Right atrium auricular region (tissue), 2 donors: Measurements from ENCODE around the gene CCM2L. TPM values are rescaled to one million over a fixed set of nuclear protein-coding genes. Genes with fewer than 3 reads are reported as not detected.

Source experiments
- DNase-seq: peaks from one replicate; pipeline ENCODE4 v3.0.0-alpha.2; 2019; ENCODE audit warnings: low spot score
- H3K27ac ChIP-seq, 2 donors: fragments of 200-600 bp; sonication (generic); 1 replicate in 1 of 2; 2 replicates in 1 of 2; pipeline ENCODE4 v1.5.1; 2016 to 2019
- H3K27me3 ChIP-seq, 2 donors: fragments of 200-600 bp; sonication (generic); one replicate each; pipeline versions ENCODE4 v1.5.1 to v1.6.0; 2017 to 2019
- H3K36me3 ChIP-seq: fragments of 200-600 bp; sonication (generic); one replicate; pipeline ENCODE4 v1.5.1; 2016
- H3K4me1 ChIP-seq, 2 donors: fragments of 200-600 bp; sonication (generic); one replicate each; pipeline versions ENCODE4 v1.5.1 to v1.6.0; 2017 to 2019
- H3K4me3 ChIP-seq, 2 donors: fragments of 200-600 bp; sonication (generic); 1 replicate in 1 of 2; 2 replicates in 1 of 2; pipeline ENCODE4 v1.5.1; 2017 to 2019; ENCODE audit warnings: mild to moderate bottlenecking in 1 of 2, moderate library complexity in 1 of 2
- H3K9me3 ChIP-seq, 2 donors: fragments of 200-600 bp; sonication (generic); one replicate each; pipeline ENCODE4 v1.5.1; 2019
- total RNA-seq, 2 donors: library from RNA; depleted of rRNA; stranded (reverse); fragments of >200 nt; gene quantifications; one replicate each; pipeline ENCODE4 v1.1.0, GENCODE V29; 2016
- TF ChIP-seq, protein P1 (sequence below), 2 donors: fragments of 200-600 bp; sonication (generic); IDR thresholded peaks; one replicate each; pipeline ENCODE4 v1.5.1; 2019; ENCODE audit warnings: antibody characterized with exemption in 2 of 2

The CCM2L gene
- total RNA-seq, 2 donors from 2014 or later: 6.0 to 8.1 TPM

DNA sequence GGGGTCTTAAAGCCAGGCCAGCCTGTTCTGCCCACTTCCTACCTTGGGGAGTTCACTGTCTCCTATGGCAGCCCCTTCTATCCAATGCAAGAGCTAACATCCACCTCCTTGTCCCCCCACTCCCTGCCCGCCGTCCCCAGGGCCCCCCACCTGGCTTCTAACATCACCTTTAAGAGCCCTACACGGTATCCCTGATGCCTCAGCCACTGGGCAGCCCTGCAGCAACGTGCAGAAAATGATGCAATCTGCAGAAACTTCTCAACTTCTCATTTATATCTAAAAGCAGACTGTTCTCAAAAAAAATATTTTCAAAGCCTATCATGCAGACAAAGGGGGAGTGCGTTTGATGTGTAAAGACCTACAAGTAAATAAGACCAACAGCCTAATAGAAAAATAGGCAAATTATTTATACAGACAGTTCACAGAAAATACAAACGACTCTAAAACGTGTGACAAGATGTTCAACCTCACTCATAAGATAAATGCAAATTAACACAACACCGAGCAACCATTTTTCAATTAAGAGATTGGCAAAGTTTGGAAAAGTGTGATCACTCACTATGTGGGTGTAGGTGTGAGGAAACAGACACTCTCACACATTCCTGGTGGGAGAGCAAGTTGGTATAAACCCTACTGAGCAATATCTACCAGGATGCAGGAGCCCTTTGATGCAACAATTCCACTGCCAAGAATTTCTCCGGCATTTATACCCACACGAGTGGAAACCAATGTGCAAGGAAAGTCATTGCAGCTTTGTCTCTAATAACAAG is 26.7 kb downstream of the CCM2L start:
- TF ChIP-seq, protein P1, sequence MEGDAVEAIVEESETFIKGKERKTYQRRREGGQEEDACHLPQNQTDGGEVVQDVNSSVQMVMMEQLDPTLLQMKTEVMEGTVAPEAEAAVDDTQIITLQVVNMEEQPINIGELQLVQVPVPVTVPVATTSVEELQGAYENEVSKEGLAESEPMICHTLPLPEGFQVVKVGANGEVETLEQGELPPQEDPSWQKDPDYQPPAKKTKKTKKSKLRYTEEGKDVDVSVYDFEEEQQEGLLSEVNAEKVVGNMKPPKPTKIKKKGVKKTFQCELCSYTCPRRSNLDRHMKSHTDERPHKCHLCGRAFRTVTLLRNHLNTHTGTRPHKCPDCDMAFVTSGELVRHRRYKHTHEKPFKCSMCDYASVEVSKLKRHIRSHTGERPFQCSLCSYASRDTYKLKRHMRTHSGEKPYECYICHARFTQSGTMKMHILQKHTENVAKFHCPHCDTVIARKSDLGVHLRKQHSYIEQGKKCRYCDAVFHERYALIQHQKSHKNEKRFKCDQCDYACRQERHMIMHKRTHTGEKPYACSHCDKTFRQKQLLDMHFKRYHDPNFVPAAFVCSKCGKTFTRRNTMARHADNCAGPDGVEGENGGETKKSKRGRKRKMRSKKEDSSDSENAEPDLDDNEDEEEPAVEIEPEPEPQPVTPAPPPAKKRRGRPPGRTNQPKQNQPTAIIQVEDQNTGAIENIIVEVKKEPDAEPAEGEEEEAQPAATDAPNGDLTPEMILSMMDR (IDR thresholded peaks at IDR 0.05): no peak
- Histone ChIP-seq H3K36me3 (no peaks in the 10 kb centered on the region), H3K4me3 (no peak overlapping the region), H3K27me3 (no peaks in the 10 kb centered on the region), H3K9me3 (peaks cover 0 to 5% of the 10 kb centered on the region in 2 donors), H3K4me1 (peaks cover 0 to under 1% of the 10 kb centered on the region in 2 donors), H3K27ac (no peak overlapping the region)
- no peak for DNase-seq

DNA sequence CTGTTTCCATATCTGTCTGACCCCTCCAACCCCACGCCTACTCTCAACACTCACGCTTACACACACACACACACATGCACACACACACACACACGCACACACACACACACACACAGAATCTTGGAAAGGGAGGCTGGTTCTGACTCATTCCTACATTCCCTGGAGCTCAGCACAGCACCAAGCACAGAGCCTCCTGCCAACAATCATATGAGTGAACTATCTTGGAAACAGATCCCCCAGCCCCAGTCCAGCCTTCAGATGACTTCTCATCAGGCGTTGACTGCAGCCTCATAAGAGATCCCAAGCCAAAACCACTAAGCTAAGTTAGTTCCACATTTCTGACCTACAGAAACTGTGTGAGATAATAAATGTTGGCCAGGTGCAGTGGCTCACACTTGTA is 27.7 kb downstream of the CCM2L start:
- no peak for DNase-seq
- peaks cover 0 to 5% of the 10 kb centered on the region in 2 donors for H3K9me3 ChIP-seq
- H3K36me3 ChIP-seq: no peaks in the 10 kb centered on the region
- no peak overlapping the region for H3K4me3 ChIP-seq
- TF ChIP-seq, protein P1 (IDR thresholded peaks at IDR 0.05): no peak
- H3K4me1 ChIP-seq: no peaks in the 10 kb centered on the region
- H3K27ac ChIP-seq: no peak overlapping the region
- H3K27me3 ChIP-seq: no peaks in the 10 kb centered on the region

- H3K27ac ChIP-seq: no peak overlapping the region
These were observed 30.1 kb downstream of the CCM2L start for GRCh38 chr20:32040142-32040953.

GRCh38 chr20:32045999-32046398 is 35.8 kb downstream of the CCM2L start:
- DNase-seq: no peak
- Histone ChIP-seq H3K4me3 (no peak overlapping the region), H3K27ac (no peak overlapping the region), H3K4me1 (peaks cover 0 to 1% of the 10 kb centered on the region in 2 donors), H3K36me3 (no peaks in the 10 kb centered on the region), H3K27me3 (no peaks in the 10 kb centered on the region), H3K9me3 (no peaks in the 10 kb centered on the region)
- TF ChIP-seq, protein P1 (IDR thresholded peaks at IDR 0.05): no peak

More at GRCh38 chr20:32040142-32040953, 30.1 kb downstream of the CCM2L start:
- no peak for DNase-seq
- H3K4me3 ChIP-seq: no peak overlapping the region
- H3K9me3 ChIP-seq: peaks cover 0 to 5% of the 10 kb centered on the region in 2 donors
- no peaks in the 10 kb centered on the region for H3K36me3 ChIP-seq
- no peaks in the 10 kb centered on the region for H3K4me1 ChIP-seq
- H3K27me3 ChIP-seq: no peaks in the 10 kb centered on the region
- TF ChIP-seq, protein P1 (IDR thresholded peaks at IDR 0.05): no peak

DNA sequence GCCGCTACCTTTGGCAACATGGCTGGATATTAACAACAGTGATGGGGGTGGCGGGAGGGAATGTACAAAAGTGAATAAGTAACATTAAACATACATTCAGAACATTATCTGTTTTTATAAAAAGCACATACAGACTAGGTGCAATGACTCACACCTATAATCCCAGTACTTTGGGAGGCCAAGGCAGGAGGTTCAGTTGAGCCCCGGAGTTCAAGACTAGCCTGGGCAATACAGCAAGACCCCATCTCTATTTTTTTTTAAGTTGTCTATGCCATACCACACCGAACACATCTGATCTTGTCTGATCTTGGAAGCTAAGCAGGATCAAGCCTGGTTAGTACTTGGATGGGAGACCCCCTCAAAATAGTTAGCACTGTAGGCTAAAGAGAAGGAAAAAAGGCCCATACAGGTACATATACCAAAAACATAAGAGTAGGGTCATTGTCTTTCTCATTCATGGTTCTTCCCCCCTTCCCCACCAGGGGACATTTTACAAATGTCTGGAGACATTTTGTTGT is 40.1 kb downstream of the CCM2L start:
- Histone ChIP-seq H3K36me3 (no peaks in the 10 kb centered on the region), H3K4me1 (peaks cover 0 to 19% of the 10 kb centered on the region in 2 donors), H3K27me3 (peaks cover 9 to 10% of the 10 kb centered on the region in 2 donors), H3K4me3 (no peak overlapping the region), H3K27ac (no peak overlapping the region), H3K9me3 (no peaks in the 10 kb centered on the region)
- no peak for DNase-seq
- TF ChIP-seq, protein P1 (IDR thresholded peaks at IDR 0.05): no peak
